Left lung (tissue), 10 donors: ENCODE results near the gene ZNF853. TPM values are rescaled to one million over a fixed set of nuclear protein-coding genes. Genes with fewer than 3 reads are reported as not detected.

Experiments
- ATAC-seq: fragments of 200-7000 bp; cut with Tn5 transposase; one replicate; pipeline ENCODE4 v1.9.1; 2020; ENCODE audit warnings: moderate library complexity
- DNase-seq, 4 donors: peaks; one replicate each; pipeline ENCODE4 v3.0.0-alpha.2; 2013 to 2020
- H3K27ac ChIP-seq, 2 donors: fragments of 200-600 bp; sonication (generic) in 1 of 2; one replicate each; pipeline versions ENCODE4 v1.5.0 to v1.8.0; 2020 to 2021
- H3K27me3 ChIP-seq, 2 donors: fragments of 200-600 bp; sonication (generic) in 1 of 2; one replicate each; pipeline versions ENCODE4 v1.5.0 to v1.8.0; 2020 to 2021
- H3K36me3 ChIP-seq, 2 donors: fragments of 200-600 bp; sonication (generic) in 1 of 2; one replicate each; pipeline versions ENCODE4 v1.5.0 to v1.8.0; 2020 to 2021
- H3K4me1 ChIP-seq, 2 donors: fragments of 200-600 bp; one replicate each; pipeline ENCODE4 v1.8.0; 2021
- H3K4me3 ChIP-seq, 2 donors: fragments of 200-600 bp; sonication (generic) in 1 of 2; one replicate each; pipeline versions ENCODE4 v1.5.0 to v1.8.0; 2020 to 2021; ENCODE audit warnings: mild to moderate bottlenecking in 1 of 2
- H3K9me3 ChIP-seq, 2 donors: fragments of 200-600 bp; sonication (generic) in 1 of 2; one replicate each; pipeline versions ENCODE4 v1.5.0 to v1.8.0; 2020 to 2021
- intact Hi-C, 2 donors: fragments of 100-400 bp; cut with DNase I; formaldehyde crosslinking; loops; one replicate each; pipeline versions ENCODE4 v1.11.2 to v1.14.2; 2022
- polyA plus RNA-seq, 6 donors: library from polyadenylated mRNA; unstranded; fragments of 120-200 nt; gene quantifications; one replicate each; pipeline ENCODE4 v1.2.1, GENCODE V29; 2013; ENCODE audit not compliant: insufficient read length in 6 of 6
- total RNA-seq, 2 donors: library from RNA; stranded (reverse); fragmentation: NEBNext Ultra II Directional; extraction: Animal tissue kit (Norgen Biotek cat#: 25700); gene quantifications; one replicate each; pipeline ENCODE4 v1.2.1, GENCODE V29; 2021
- TF ChIP-seq, protein P1 (sequence below), 2 donors: fragments of 200-600 bp; sonication (generic) in 1 of 2; IDR thresholded peaks; one replicate each; pipeline versions ENCODE4 v1.5.0 to v1.8.0; 2021; ENCODE audit warnings: antibody characterized with exemption in 2 of 2
- donor health status: DM: no; HTN: yes; CAD: no.
- donor health status: DM: no; HTN: no; CAD: no.

ZNF853 gene
- total and polyA plus RNA-seq, 8 donors, result 3.4 to 17.5 (median 14.1) TPM

DNA sequence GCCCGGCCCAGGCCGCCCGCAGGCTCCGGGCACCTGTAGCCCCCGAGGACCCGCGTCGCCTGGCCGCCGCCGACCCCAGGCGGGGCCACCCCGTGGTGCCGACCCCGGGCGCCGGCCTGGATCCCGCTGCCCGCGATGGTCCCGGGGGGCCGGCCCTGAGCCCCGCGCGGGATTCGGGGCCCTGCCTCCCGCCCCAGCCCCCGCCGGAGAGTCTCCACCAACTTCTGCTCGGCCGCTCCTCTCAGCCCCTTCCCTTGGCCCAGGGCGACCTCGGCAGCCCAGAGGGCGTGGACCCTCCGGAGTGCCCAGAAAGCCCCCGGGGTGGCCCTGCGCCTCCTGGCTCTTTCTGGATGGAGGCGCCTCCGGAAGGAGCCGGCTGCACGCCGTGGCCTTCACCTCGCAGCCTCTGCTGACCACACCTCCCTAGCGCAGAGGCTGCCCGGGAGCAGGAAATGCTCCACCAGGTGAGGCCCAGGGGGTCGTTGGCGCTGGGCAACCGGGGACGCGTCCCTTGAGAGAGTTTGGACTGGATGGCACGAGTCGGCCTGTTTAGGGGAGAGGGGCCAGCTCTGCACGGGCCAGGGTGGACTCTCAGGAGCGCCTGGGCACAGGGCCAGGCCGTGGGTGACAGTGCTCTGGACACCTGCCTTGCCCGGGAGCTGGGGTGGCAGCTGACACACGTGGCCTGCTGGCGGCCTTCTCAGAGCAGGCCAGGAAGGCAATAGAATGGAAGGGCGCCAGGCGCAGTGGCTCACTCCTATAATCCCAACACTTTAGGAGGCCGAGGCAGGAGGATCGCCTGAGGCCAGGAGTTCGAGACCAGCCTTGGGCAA lies 529 bp downstream of the ZNF853 start:
- Histone ChIP-seq H3K4me1 (peaks cover 0 to 9% of the 10 kb centered on the region in 2 donors), H3K36me3 (no peaks in the 10 kb centered on the region), H3K27ac (no peak overlapping the region), H3K4me3 (peak overlapping the region; percentile 47 to 53), H3K9me3 (no peaks in the 10 kb centered on the region), H3K27me3 (peaks cover 0 to 42% of the 10 kb centered on the region in 2 donors)
- ATAC-seq (peak; percentile 76), DNase-seq (peak in 2 of 4 donors; percentile 27 to 79)
- intact Hi-C loops, result no loop called here
- TF ChIP-seq, protein P1, sequence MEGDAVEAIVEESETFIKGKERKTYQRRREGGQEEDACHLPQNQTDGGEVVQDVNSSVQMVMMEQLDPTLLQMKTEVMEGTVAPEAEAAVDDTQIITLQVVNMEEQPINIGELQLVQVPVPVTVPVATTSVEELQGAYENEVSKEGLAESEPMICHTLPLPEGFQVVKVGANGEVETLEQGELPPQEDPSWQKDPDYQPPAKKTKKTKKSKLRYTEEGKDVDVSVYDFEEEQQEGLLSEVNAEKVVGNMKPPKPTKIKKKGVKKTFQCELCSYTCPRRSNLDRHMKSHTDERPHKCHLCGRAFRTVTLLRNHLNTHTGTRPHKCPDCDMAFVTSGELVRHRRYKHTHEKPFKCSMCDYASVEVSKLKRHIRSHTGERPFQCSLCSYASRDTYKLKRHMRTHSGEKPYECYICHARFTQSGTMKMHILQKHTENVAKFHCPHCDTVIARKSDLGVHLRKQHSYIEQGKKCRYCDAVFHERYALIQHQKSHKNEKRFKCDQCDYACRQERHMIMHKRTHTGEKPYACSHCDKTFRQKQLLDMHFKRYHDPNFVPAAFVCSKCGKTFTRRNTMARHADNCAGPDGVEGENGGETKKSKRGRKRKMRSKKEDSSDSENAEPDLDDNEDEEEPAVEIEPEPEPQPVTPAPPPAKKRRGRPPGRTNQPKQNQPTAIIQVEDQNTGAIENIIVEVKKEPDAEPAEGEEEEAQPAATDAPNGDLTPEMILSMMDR (IDR thresholded peaks at IDR 0.05), result no peak

DNA sequence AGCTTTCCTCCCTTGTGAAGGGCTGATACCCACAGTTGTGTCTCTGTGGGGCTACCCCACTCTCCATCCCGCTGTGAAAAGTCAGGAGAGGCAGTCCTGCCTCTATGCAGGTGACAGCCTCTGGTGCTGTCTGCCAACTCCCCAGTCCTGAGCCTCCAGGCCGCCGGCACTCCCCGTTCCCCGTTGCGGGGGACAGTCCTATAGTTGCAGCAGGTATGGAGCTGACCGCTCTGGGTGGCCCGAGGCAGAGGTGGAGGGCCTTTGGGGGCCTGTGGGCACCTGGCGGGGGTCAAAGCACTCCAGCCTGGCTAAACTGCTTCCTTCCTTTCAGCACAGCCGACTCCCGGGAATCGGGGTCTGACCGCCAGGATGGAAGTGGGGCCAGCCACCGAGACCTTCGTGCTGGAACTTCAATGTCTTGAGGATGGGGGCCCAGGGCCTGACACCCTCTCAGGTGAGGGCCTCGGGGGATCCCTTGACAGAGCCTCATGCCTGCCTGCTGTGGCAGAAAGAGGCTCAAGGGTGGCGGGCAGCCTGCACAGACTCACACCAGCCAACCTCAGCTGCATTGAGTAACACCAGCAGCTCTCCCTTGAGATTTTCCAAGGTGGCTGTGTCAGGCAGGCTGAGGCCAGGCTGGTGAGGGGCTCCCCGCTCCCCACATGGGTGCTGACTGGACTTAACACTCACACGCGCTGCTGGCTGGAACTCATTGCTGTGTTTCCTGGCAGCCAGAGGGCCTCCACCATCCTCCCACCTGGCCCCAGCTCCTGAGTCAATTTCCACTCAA lies 1.6 kb downstream of the ZNF853 start:
- peaks cover 0 to 8% of the 10 kb centered on the region in 2 donors for H3K36me3 ChIP-seq
- H3K27ac ChIP-seq, result no peak overlapping the region
- intact Hi-C loops, result no loop called here
- H3K4me1 ChIP-seq, result peaks cover 0 to 9% of the 10 kb centered on the region in 2 donors
- H3K4me3 ChIP-seq, result no peak overlapping the region
- TF ChIP-seq, protein P1 (IDR thresholded peaks at IDR 0.05), result no peak
- no peak for DNase-seq
- ATAC-seq, result no peak
- no peaks in the 10 kb centered on the region for H3K9me3 ChIP-seq
- H3K27me3 ChIP-seq, result peaks cover 0 to 42% of the 10 kb centered on the region in 2 donors

DNA sequence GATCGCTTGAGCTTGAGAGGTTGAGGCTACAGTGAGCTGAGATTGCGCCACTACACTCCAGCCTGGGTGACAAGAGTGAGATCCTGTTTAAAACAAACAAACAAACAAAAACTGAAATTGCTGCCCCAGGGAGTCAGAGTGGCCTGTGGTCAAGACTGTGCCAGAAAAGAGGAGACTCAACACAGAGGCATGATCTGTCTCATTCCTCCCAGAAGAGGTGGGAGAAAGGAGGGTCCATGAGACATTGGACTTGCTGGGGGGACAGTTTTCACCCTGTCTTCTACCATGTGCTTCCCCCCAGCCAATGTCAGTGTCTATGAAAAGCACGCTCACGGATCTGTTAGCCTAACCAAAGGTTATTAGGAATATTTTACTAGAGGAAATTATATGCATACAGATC lies 3.2 kb downstream of the ZNF853 start:
- Histone ChIP-seq H3K4me1 (peaks cover 0 to 9% of the 10 kb centered on the region in 2 donors), H3K27ac (no peak overlapping the region), H3K4me3 (no peak overlapping the region), H3K9me3 (no peaks in the 10 kb centered on the region), H3K36me3 (peaks cover 0 to 20% of the 10 kb centered on the region in 2 donors), H3K27me3 (peaks cover 0 to 35% of the 10 kb centered on the region in 2 donors)
- ATAC-seq (no peak), DNase-seq (no peak)
- intact Hi-C loops, result no loop called here
- TF ChIP-seq, protein P1 (IDR thresholded peaks at IDR 0.05), result no peak

DNA sequence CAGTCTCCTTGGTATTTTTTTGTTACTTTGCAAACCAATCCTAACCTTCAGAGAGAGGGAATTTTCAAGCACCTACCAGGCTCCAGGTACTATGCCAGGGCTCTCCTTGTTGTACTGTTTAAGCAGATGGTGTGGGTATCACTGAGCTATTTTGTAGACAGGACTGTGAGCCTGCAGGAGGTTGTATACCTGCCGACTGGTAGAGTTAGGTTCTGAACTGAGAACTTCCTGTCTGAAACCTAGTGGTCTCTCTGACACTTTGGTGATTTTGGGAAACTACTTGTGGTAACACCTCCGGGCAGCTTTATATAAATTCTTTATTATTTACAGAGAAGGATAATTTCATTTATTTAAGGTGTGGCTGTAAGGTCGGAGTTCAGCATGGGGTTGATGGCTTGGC lies 4.6 kb downstream of the ZNF853 start:
- TF ChIP-seq, protein P1 (IDR thresholded peaks at IDR 0.05), result no peak
- no peak for DNase-seq
- H3K27ac ChIP-seq, result no peak overlapping the region
- no peak for ATAC-seq
- intact Hi-C loops, result no loop called here
- H3K4me1 ChIP-seq, result peaks cover 0 to 7% of the 10 kb centered on the region in 2 donors
- H3K27me3 ChIP-seq, result peaks cover 0 to 22% of the 10 kb centered on the region in 2 donors
- H3K4me3 ChIP-seq, result no peak overlapping the region
- H3K36me3 ChIP-seq, result peaks cover 0 to 20% of the 10 kb centered on the region in 2 donors
- H3K9me3 ChIP-seq, result no peaks in the 10 kb centered on the region
